GM19468 (cell line): Measurements from ENCODE around the gene MEIS1.
"Not testable (repeated sequence)": the region's sequence is repeated elsewhere in the genome, so short reads cannot be mapped to it uniquely, and the experiment has no call there.

Experiments used
- ATAC-seq: cut with Tn5 transposase; IDR thresholded peaks from one replicate; pipeline ENCODE4 v1.9.1; 2021; ENCODE audit warnings: mild to moderate bottlenecking, moderate library complexity, moderate number of reproducible peaks; ENCODE audit not compliant: unreplicated experiment; ENCODE audit errors: extremely low read depth

MEIS1 gene

DNA sequence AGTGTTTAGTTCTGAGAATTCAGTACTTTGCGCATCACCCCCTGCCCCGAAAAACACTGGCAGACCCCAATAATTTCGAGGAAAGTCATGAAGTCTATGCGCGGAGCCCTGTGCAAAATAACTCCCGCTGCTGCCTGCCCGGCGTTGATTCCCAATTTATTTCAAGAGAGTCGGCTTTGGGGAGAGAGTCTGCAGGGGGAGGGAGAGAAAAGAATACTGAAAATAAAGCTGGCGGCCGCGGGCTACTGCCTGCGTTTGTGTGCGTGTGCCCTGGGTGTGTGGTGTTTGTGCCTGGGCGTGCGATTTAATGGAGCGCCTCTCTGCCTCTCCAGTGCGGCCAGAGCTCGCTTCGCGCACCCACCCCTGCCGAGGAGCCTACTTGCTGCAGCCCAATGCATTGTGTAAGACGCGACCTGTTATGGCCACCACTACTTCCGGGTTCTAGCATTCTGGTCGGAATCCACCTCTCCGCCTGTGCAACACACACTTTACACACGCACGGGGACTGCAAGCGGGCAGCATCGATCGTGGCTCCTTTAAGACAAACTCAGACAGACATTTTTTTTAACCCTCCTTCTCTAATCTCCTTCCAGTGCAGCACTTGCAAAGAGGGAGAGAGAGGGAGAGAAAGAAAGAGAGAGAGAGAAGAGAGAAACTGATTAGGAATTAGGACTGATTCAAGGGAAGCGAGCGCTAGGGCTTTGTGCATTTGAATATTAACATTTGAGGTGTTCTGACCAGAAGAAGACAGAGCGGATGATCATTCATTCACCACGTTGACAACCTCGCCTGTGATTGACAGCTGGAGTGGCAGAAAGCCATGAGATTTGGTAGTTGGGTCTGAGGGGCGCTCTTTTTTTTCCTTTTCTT, at the start of gene MEIS1:
Gene MEIS1 (plus strand): TSS at position 447 of the 870 bp plus-strand sequence. CDS start 732 bp downstream, outside the sequence.
- ATAC-seq: no peak

DNA sequence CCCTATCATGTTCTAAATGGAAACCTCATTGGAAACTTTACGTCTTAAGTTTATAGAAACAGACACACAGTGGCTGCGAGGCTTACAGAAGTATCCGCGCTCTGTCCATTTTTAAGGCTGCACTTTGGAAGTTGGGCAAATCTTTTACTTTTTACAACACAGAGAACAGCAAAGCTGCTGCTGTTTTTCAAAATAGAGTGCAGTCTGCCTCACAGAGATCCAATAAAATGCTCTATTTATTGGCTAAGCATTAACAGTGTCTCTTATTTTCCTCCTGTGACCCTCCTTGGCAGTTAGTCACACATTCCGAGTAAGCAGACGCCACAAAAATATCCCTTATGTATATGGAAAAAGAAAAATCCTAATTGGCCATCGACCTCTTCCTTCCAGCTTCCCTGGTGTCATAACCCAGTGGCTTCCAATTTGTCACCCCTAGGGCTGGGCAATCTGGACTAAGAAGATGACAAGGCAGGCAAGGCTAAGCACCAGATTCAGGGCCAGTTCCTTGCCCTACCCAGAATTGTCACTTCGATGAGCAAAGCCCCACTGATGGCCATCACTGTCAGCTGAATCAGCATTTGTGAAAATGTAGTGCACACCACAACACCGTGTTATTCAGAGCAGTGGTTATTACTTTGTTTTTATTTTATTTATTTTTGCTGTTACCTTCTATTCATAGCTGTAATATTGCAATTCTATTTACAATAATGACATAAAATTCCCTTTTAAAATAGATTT, 47.7 kb upstream of the MEIS1 start:
- no peak for ATAC-seq

GRCh38 chr2:66389651-66390131, 45.2 kb upstream of the MEIS1 start:
- ATAC-seq: no peak

GRCh38 chr2:66390152-66390551, 44.8 kb upstream of the MEIS1 start:
- ATAC-seq: no peak

DNA sequence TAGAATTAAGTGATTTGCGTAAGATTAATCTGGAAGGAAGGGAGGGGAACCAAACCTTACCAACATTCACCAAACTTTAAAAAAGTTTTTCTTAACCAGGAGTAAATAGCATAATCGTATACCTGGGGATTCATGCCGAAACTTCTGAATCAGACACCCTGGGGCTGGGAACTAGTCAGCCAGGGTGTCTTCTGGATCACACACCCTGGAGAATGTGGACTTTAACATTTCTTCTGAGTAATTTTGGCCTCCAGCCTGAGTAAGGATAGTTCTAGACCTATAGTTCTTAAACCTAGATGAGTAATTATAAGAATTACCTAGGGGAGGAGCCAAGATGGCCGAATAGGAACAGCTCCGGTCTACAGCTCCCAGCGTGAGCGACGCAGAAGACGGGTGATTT, 44.1 kb upstream of the MEIS1 start:
- no peak for ATAC-seq

DNA sequence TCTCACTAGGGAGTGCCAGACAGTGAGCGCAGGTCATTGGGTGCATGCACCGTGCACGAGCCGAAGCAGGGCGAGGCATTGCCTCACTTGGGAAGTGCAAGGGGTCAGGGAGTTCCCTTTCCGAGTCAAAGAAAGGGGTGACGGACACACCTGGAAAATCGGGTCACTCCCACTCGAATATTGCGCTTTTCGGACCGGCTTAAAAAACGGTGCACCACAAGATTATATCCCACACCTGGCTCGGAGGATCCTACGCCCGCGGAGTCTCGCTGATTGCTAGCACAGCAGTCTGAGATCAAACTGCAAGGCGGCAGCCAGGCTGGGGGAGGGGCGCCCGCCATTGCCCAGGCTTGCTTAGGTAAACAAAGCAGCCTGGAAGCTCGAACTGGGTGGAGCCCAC, 43.7 kb upstream of the MEIS1 start:
- ATAC-seq: not testable (repeated sequence)

DNA sequence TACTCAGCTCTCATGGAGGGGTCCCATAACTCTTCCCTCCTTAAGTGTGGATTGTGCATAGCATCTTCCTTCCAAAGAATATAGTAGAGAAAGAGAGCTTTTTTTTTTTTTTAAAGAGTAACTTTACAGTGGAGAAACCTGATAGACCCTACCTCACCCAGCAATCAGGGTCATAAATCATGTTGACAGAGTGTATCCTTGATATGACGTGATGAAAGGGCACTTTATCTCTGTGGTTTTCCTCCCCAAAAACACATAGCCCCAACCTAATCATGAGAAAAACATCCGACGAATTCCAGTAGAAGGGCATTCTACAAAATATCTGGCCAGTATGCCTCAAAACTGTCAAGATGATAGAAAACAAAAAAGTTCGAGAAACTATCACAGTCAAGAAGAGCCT, 29.5 kb upstream of the MEIS1 start:
- no peak for ATAC-seq

- no peak for ATAC-seq
Measured at GRCh38 chr2:66408905-66409304, 26.0 kb upstream of the MEIS1 start.

- no peak for ATAC-seq
Measured at GRCh38 chr2:66412874-66413273, 22.1 kb upstream of the MEIS1 start.

- no peak for ATAC-seq
Measured at GRCh38 chr2:66414896-66415295, 20.0 kb upstream of the MEIS1 start.

GRCh38 chr2:66418381-66418780, 16.5 kb upstream of the MEIS1 start:
- no peak for ATAC-seq

DNA sequence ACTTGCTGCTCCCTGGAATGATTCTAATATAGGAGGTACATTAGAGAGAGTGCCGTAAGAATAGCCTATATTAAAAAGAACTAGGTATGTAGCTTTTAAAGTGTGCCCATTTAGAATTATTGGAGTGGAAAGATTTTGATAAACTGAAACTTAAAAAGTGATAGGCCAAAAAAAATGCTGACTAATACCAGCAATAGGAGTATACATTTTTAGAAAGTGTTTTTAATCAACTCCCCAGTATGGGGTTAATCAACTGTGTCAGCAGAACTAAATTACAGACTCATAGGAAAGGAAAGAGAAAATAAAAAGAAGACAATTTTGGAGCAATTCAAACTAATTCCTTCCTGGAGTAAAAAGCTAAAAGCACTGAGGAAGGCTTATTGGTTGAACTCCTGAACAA, 13.3 kb upstream of the MEIS1 start:
- no peak for ATAC-seq

GRCh38 chr2:66423391-66424124, 11.4 kb upstream of the MEIS1 start:
- no peak for ATAC-seq

- no peak for ATAC-seq
Measured at GRCh38 chr2:66426244-66427111, 8.4 kb upstream of the MEIS1 start.

DNA sequence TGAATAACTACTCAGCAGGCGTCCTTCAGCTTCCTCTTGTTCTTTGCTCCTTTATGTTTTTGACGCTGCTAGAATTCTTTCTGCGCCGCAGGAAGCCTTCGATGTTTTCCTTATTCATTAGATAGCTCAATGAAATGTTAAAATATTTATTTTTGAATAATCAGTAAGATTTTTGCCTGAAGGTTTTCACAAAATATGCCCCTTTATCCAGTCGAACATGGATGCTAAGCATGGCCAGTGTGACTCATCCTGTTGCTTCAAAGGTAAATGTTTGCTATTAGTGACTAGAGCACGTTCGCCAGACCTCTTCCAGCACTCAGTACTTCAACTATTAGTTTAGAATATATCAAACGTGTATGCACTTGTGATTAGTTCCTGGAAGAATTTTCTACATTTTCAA, 7.6 kb upstream of the MEIS1 start:
- ATAC-seq: no peak

DNA sequence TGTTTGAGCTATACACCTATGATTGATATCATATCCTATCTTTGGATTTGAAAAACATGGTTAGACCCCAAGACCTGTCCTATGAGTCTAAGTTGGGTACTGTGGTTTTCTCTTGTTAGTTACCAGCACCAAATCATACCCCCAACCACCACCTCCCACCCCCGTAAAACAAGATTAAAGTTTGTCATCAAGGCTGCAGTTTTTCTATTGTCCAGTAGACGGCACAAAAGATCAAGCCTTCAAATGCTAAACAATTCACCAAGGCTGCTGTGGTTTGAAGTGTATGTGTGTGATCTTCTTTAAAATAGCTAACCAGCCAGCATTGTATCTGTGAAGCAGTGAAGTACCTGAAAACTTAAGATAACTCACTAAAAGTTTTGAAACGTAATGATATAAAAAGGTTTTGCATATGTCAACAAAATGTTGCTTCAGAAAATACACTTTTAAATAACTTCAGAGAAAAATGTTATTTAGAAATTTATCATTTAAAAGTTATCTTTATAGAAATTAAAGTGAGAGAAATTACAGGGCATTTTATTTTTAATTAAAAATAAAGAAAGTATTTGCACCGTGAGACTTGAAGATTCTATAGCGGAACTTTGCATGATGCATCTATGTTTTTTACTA, 5.8 kb upstream of the MEIS1 start:
- ATAC-seq: no peak

GRCh38 chr2:66429693-66430504, 5.0 kb upstream of the MEIS1 start:
- no peak for ATAC-seq

DNA sequence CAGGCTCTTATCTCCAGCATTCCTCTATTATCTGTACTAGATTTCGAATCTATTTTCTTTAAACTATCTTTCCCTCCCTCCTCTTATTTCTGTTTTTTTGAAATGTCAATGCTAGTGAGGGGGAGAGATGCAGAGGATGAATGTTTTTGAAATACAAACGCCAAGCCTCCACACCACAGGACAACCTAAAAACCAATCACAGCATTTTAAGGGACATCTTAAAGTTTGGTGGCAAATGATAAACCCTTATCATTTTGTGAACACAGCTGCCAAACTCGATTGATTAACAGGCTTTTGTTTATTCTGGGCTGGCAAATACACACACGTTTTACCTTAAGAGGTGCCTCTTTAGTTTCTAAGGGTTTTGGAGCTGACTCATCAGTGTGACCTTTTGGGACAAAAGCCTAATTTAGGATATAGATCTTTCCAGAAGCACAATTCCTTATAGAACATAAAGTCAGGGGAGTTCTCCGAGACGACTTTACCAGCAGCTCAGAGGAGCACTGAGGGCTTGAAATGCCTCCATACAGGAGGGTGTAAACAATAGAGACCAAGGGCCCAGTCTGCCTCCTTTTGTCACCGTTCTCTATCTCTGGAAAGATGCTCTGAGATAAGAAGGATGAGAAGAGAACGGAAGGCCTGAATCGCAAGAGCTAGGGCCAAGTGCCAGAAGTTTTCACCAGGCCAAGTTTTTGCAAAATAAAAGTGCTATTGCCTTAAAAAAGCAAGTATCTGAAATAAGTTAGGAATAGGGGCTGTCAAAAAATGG, 4.2 kb upstream of the MEIS1 start:
- no peak for ATAC-seq
